ENCODE results near the gene RNPS1. TPM values are rescaled to one million over a fixed set of nuclear protein-coding genes. Genes with fewer than 3 reads are reported as not detected.

RNPS1 gene
- total RNA-seq, 1 experiment from 2014 or later = 131 TPM

GRCh38 chr16:2211923-2212347, 56.0 kb downstream of the RNPS1 start:
- CTCF ChIA-PET = no interaction called here
- no peak overlapping the region for H3K27ac ChIP-seq (ENCODE audit: low read length)

GRCh38 chr16:2210386-2211365, 57.2 kb downstream of the RNPS1 start, which contains the start of gene BRICD5:
TSS of gene BRICD5 (minus strand) at chr16:2210863. CDS start at chr16:2210833, 30 bp downstream.
- H3K9ac ChIP-seq (ENCODE audit: low read length) = no peak within 1 kb of the TSS
- H3F3A ChIP-seq (ENCODE audit: low read length, unreplicated experiment) = no peaks in the 10 kb centered on the region
- POLR2A ChIA-PET (ENCODE audit: unreplicated experiment) = no interaction called here
- no peaks in the 10 kb centered on the region for H3K27me3 ChIP-seq (ENCODE audit: low read length)
- H4K20me1 ChIP-seq (ENCODE audit: low read length) = peaks cover 12% of the 10 kb centered on the region
- CTCF ChIA-PET = no interaction called here
- no peaks in the 10 kb centered on the region for H3K36me3 ChIP-seq (ENCODE audit: low read depth, low read length)
- H3K9me2 ChIP-seq (replicated peaks; ENCODE audit: low read length) = no peaks in the 10 kb centered on the region
- no peak within 1 kb of the TSS for H3K27ac ChIP-seq (ENCODE audit: low read length)
- H3K79me2 ChIP-seq (ENCODE audit: low read length) = peaks cover 51% of the 10 kb centered on the region
- H2AFZ ChIP-seq (ENCODE audit: low read length) = no peak within 1 kb of the TSS
- no TSS peak for BruUV-seq (replicated peaks)
- H3K9me3 ChIP-seq (ENCODE audit: low read length) = no peaks in the 10 kb centered on the region
- peaks cover 23% of the 10 kb centered on the region for H3K4me1 ChIP-seq (ENCODE audit: insufficient read depth, low read length)
- DNase-seq = no peak
- intact Hi-C loops (cut with micrococcal nuclease) = no loop called here
- peak within 1 kb of the TSS; percentile 100 for H3K4me2 ChIP-seq (ENCODE audit: low read length)
- no peak for ATAC-seq
- TF ChIP-seq EZH2 (IDR thresholded peaks at IDR 0.05; ENCODE audit: low read length, unreplicated experiment) (no peak), CTCF (conservative IDR thresholded peaks at IDR 0.05; ENCODE audit: low read depth, low read length) (no peak), EZH2phosphoT487 (IDR thresholded peaks at IDR 0.05; ENCODE audit: borderline replicate concordance, low read length) (no peak)
- H3K4me3 ChIP-seq (ENCODE audit: low read length) = no peak within 1 kb of the TSS

More at GRCh38 chr16:2211923-2212347, 56.0 kb downstream of the RNPS1 start:
- no peak for TF ChIP-seq EZH2phosphoT487 (IDR thresholded peaks at IDR 0.05; ENCODE audit: borderline replicate concordance, low read length)
- no peak for TF ChIP-seq EZH2 (IDR thresholded peaks at IDR 0.05; ENCODE audit: low read length, unreplicated experiment)
- no peak for TF ChIP-seq CTCF (conservative IDR thresholded peaks at IDR 0.05; ENCODE audit: low read depth, low read length)
- ATAC-seq = no peak
- Histone ChIP-seq H3K4me1 (ENCODE audit: insufficient read depth, low read length) (peaks cover 13% of the 10 kb centered on the region), H3K9me3 (ENCODE audit: low read length) (no peaks in the 10 kb centered on the region), H3K27me3 (ENCODE audit: low read length) (no peaks in the 10 kb centered on the region), H3K9me2 (replicated peaks; ENCODE audit: low read length) (no peaks in the 10 kb centered on the region), H3K4me3 (ENCODE audit: low read length) (peak overlapping the region; percentile 92; the same call in 1 of the 2 replicates), H2AFZ (ENCODE audit: low read length) (no peak overlapping the region), H3K9ac (ENCODE audit: low read length) (no peak overlapping the region), H3F3A (ENCODE audit: low read length, unreplicated experiment) (no peaks in the 10 kb centered on the region), H4K20me1 (ENCODE audit: low read length) (peaks cover 12% of the 10 kb centered on the region), H3K36me3 (ENCODE audit: low read depth, low read length) (no peaks in the 10 kb centered on the region), H3K79me2 (ENCODE audit: low read length) (peaks cover 39% of the 10 kb centered on the region), H3K4me2 (ENCODE audit: low read length) (peak overlapping the region; percentile 100)
- POLR2A ChIA-PET (ENCODE audit: unreplicated experiment) = no interaction called here
- no peak for DNase-seq
- intact Hi-C loops (cut with micrococcal nuclease) = no loop called here
- no TSS peak for BruUV-seq (replicated peaks)

DNA sequence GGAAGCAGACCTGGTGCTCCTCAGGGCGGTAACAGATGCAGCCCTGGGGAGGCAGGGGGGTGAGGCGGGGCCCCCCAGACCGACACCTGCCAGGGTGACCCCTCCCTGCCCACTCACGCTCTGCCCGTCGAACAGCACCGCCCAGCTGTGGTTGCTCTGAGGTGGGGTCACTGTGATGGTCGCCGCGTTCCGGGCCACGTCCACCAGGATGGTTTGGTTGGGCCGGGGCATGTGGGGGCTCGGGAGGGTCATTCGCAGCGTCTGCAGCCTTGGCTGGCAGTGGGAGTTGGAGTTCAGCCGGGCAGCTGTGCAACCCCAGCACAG, 58.0 kb downstream of the RNPS1 start:
- BruUV-seq (replicated peaks) = no TSS peak
- DNase-seq (no peak), ATAC-seq (no peak)
- Histone ChIP-seq H4K20me1 (ENCODE audit: low read length) (peaks cover 12% of the 10 kb centered on the region), H3K36me3 (ENCODE audit: low read depth, low read length) (no peaks in the 10 kb centered on the region), H3K9me2 (replicated peaks; ENCODE audit: low read length) (no peaks in the 10 kb centered on the region), H3K27ac (ENCODE audit: low read length) (no peak overlapping the region), H2AFZ (ENCODE audit: low read length) (no peak overlapping the region), H3F3A (ENCODE audit: low read length, unreplicated experiment) (no peaks in the 10 kb centered on the region), H3K9me3 (ENCODE audit: low read length) (no peaks in the 10 kb centered on the region), H3K9ac (ENCODE audit: low read length) (no peak overlapping the region), H3K4me3 (ENCODE audit: low read length) (no peak overlapping the region), H3K79me2 (ENCODE audit: low read length) (peaks cover 52% of the 10 kb centered on the region), H3K27me3 (ENCODE audit: low read length) (no peaks in the 10 kb centered on the region), H3K4me2 (ENCODE audit: low read length) (no peak overlapping the region), H3K4me1 (ENCODE audit: insufficient read depth, low read length) (peaks cover 23% of the 10 kb centered on the region)
- POLR2A ChIA-PET (ENCODE audit: unreplicated experiment) = no interaction called here
- intact Hi-C loops (cut with micrococcal nuclease) = no loop called here
- CTCF ChIA-PET = no interaction called here
- TF ChIP-seq CTCF (conservative IDR thresholded peaks at IDR 0.05; ENCODE audit: low read depth, low read length) (no peak), EZH2phosphoT487 (IDR thresholded peaks at IDR 0.05; ENCODE audit: borderline replicate concordance, low read length) (no peak), EZH2 (IDR thresholded peaks at IDR 0.05; ENCODE audit: low read length, unreplicated experiment) (no peak)
